ENCODE data around the gene REC8.
A peak's percentile ranks its signal among the peaks of the same experiment; 100 is the strongest.

The REC8 gene

DNA sequence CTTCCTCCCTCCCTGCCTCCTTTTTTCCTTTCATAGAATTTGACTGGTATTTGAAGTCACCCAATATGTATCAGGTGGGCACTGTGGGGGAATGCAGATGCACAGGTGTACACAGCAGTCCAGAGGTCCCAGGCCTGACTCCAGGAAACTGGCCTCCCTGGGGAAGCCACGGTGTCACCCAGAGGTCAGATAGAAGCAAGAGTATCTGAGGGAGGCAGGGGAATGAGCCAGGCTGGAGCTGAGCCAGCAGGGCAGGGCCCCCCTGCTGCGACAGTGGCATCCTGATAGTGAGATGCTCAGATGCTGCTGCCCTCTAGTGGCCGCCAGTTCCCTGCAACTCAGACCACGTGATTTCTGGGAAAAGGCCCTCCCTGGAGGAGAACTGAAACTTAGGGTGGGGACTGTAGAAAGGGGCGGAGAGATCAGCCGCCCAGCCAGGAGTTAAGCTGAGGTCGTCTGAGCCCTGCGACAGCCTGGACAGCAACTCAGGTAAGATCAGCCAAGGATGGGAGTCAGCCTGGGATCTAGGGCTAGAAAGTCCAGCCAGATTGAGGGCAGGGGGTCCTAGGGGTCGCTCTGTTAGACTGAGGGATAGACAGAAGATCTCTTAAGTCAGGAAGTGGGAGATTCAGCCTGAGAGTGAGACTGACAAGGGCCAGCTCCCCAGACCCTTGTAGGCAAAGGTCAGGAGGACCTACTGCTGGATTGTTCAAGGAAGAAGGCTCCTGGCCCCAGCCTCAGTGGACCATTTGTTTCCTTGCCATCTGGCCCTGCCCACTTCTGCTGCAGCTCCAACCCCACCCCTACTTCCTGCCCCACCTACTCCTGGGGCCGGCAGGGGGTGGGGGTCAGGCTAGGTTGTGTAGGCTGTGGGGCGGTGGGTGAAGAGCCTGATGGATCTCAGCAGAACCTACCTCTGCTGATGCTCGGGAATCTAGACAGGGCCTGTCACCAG lies 10.8 kb upstream of the REC8 start, which contains the start of gene IRF9:
IRF9 (plus strand) TSS at position 416 of the 955 bp plus-strand sequence. CDS start 880 bp downstream, outside the sequence.
- DNase-seq (ENCODE audit: low read depth) = peak; percentile 92
- TF ChIP-seq, protein P1, sequence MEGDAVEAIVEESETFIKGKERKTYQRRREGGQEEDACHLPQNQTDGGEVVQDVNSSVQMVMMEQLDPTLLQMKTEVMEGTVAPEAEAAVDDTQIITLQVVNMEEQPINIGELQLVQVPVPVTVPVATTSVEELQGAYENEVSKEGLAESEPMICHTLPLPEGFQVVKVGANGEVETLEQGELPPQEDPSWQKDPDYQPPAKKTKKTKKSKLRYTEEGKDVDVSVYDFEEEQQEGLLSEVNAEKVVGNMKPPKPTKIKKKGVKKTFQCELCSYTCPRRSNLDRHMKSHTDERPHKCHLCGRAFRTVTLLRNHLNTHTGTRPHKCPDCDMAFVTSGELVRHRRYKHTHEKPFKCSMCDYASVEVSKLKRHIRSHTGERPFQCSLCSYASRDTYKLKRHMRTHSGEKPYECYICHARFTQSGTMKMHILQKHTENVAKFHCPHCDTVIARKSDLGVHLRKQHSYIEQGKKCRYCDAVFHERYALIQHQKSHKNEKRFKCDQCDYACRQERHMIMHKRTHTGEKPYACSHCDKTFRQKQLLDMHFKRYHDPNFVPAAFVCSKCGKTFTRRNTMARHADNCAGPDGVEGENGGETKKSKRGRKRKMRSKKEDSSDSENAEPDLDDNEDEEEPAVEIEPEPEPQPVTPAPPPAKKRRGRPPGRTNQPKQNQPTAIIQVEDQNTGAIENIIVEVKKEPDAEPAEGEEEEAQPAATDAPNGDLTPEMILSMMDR (conservative IDR thresholded peaks at IDR 0.05; ENCODE audit: low read length) = peak; percentile 89
- peak within 1 kb of the TSS; percentile 98 for H3K4me3 ChIP-seq (ENCODE audit: low read length)

DNA sequence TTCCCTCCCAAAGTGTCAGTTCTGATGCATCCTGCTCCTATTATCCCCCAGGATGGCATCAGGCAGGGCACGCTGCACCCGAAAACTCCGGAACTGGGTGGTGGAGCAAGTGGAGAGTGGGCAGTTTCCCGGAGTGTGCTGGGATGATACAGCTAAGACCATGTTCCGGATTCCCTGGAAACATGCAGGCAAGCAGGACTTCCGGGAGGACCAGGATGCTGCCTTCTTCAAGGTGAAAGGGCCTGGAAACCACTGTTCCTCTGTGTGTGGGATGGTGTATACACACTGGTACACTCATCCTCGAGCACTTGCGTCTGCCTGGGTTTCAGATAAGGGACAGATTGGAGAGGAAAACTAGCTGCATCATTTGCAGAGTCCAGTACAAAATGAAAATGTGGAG lies 9.8 kb upstream of the REC8 start:
- TF ChIP-seq, protein P1 (conservative IDR thresholded peaks at IDR 0.05; ENCODE audit: low read length) = no peak
- DNase-seq (ENCODE audit: low read depth) = peak; percentile 26
- H3K4me3 ChIP-seq (ENCODE audit: low read length) = peak overlapping the region; percentile 98

DNA sequence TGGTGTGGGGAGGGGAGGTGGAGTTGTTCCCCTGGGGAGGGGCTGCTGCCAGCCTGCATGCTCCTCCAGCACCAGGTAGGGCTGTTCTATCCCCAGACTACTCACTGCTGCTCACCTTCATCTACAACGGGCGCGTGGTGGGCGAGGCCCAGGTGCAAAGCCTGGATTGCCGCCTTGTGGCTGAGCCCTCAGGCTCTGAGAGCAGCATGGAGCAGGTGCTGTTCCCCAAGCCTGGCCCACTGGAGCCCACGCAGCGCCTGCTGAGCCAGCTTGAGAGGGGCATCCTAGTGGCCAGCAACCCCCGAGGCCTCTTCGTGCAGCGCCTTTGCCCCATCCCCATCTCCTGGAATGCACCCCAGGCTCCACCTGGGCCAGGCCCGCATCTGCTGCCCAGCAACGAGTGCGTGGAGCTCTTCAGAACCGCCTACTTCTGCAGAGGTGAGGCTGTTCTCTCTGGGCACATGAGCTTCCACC lies 7.3 kb upstream of the REC8 start:
- TF ChIP-seq, protein P1 (conservative IDR thresholded peaks at IDR 0.05; ENCODE audit: low read length) = no peak
- no peak overlapping the region for H3K4me3 ChIP-seq (ENCODE audit: low read length)
- no peak for DNase-seq (ENCODE audit: low read depth)

DNA sequence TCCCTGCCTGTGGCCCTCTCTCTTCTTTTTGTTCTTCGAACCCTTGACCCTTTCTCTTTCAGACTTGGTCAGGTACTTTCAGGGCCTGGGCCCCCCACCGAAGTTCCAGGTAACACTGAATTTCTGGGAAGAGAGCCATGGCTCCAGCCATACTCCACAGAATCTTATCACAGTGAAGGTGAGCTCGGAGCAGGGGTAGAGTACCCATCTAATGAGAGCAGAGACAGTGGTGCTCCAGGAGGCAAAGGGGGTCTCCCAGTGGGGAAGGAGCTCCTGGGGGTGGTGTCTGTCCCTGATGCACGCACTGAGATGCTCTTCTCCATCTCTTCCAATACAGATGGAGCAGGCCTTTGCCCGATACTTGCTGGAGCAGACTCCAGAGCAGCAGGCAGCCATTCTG lies 6.1 kb upstream of the REC8 start:
- no peak for DNase-seq (ENCODE audit: low read depth)
- TF ChIP-seq, protein P1 (conservative IDR thresholded peaks at IDR 0.05; ENCODE audit: low read length) = no peak
- no peak overlapping the region for H3K4me3 ChIP-seq (ENCODE audit: low read length)

DNA sequence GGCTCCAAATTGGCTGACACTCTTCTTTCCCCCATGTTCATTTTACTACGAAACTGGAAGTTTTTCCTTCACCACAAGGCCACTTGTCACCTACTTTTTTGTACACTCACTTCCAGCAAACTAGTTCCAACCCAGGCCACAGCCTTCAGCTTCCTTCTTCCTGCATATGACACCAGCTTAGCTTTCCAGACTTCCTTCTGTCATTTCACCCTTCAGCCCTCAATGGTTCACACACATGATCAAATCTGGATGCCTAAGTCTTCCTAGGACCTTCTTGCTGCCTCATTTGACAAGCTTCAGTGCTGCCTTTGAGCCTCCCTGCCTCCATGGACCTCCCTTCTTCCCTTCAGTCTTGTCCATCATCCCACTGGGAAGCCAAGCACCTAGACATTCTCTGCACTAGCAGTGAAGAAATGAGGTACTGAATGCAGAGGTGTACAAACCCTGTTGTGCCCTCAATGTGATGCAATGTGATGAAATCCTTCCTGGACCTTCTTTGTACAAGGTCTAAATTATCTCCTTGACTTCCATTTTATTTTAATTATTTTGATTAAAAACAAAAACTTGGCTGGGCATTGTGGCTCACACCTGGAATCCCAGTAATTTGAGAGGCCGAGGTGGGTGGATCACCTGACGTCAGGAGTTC lies 4.3 kb upstream of the REC8 start:
- TF ChIP-seq, protein P1 (conservative IDR thresholded peaks at IDR 0.05; ENCODE audit: low read length) = no peak
- DNase-seq (ENCODE audit: low read depth) = no peak
- no peak overlapping the region for H3K4me3 ChIP-seq (ENCODE audit: low read length)

DNA sequence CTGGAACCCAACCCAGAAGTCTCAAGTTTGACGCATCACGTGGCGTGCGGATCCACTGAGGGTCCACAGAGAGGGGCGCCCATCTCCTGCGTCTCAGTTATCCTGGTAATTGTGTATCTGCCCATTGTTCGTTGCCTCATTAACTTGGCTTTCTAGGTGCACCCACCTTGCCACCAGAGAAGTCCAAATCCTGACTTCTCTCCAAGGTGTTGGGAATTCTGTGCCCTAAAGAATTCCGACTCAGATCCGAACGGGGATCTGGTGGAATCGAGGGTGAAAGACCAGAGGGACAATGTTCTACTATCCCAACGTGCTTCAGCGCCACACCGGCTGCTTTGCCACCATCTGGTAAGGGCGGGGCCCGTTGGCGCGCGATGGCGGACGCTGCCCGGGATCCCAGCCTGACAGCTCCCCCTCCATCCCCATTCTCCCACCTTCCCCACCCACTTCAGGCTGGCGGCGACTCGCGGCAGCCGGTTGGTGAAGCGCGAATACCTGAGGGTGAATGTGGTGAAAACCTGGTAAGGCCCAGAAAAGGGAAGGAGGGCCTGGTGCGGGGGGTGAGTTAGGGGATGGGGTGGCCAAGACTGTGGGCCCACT lies 481 bp downstream of the REC8 start:
- no peak for DNase-seq (ENCODE audit: low read depth)
- TF ChIP-seq, protein P1 (conservative IDR thresholded peaks at IDR 0.05; ENCODE audit: low read length) = no peak
- H3K4me3 ChIP-seq (ENCODE audit: low read length) = no peak overlapping the region

All from AG10803 (cell line).